Immature natural killer cell (primary cell): ENCODE measurements around the gene SNRPB. TPM values are rescaled to one million over a fixed set of nuclear protein-coding genes. Genes with fewer than 3 reads are reported as not detected.
"Not testable (repeated sequence)": the region's sequence is repeated elsewhere in the genome, so short reads cannot be mapped to it uniquely, and the experiment has no call there.

Experiments
- DNase-seq, 3 donors: peaks; one replicate each; pipeline ENCODE4 v3.0.0; 2022; ENCODE audit warnings: mixed read lengths in 1 of 3
- H3K27ac Mint-ChIP-seq, 6 donors: one replicate each; pipeline ENCODE4 v1.8.0; 2020; ENCODE audit warnings: mixed read lengths in 6 of 6, mild to moderate bottlenecking in 5 of 6, inconsistent platforms in 4 of 6, moderate library complexity in 3 of 6
- H3K27me3 Mint-ChIP-seq, 3 donors: one replicate each; pipeline ENCODE4 v1.8.0; 2020 to 2021; ENCODE audit warnings: low read depth in 3 of 3, mild to moderate bottlenecking in 3 of 3, mixed read lengths in 3 of 3, moderate library complexity in 3 of 3, inconsistent platforms in 1 of 3
- H3K36me3 Mint-ChIP-seq, 3 donors: one replicate each; pipeline ENCODE4 v1.8.0; 2020; ENCODE audit warnings: mixed read lengths in 3 of 3, inconsistent platforms in 2 of 3, mild to moderate bottlenecking in 2 of 3
- H3K4me1 Mint-ChIP-seq, 2 donors: one replicate each; pipeline ENCODE4 v1.8.0; 2020; ENCODE audit warnings: inconsistent platforms in 2 of 2, mild to moderate bottlenecking in 2 of 2, mixed read lengths in 2 of 2, moderate library complexity in 1 of 2
- H3K4me3 Mint-ChIP-seq, 5 donors: one replicate each; pipeline ENCODE4 v1.8.0; 2020; ENCODE audit warnings: mild to moderate bottlenecking in 5 of 5, mixed read lengths in 5 of 5, inconsistent platforms in 3 of 5, moderate library complexity in 3 of 5
- H3K9me3 Mint-ChIP-seq, 6 donors: one replicate each; pipeline ENCODE4 v1.8.0; 2020; ENCODE audit warnings: mild to moderate bottlenecking in 6 of 6, mixed read lengths in 6 of 6, inconsistent platforms in 4 of 6, moderate library complexity in 3 of 6
- polyA plus RNA-seq, 3 donors: library from polyadenylated mRNA; unstranded; fragments of 300-500 nt; fragmentation: Illumina TruSeq; gene quantifications; one replicate each; pipeline ENCODE4 v1.2.3, GENCODE V29; 2021

The SNRPB gene
- polyA plus RNA-seq: 100 to 1,000 TPM; 351 to 390 (median 365) TPM

- H3K36me3 Mint-ChIP-seq: peaks cover 10 to 24% (median 11%) of the 10 kb centered on the region in 3 donors
- peaks cover 39 to 69% of the 10 kb centered on the region in 2 donors for H3K4me1 Mint-ChIP-seq
- H3K9me3 Mint-ChIP-seq: no peaks in the 10 kb centered on the region
- peak within 1 kb of the TSS; percentile 93 to 100 (median 98) for H3K27ac Mint-ChIP-seq
- peak; percentile 95 to 97 (median 96) for DNase-seq
- H3K27me3 Mint-ChIP-seq: peaks cover 7 to 15% (median 8%) of the 10 kb centered on the region in 3 donors
- peak within 1 kb of the TSS; percentile 96 to 100 (median 99) for H3K4me3 Mint-ChIP-seq
These were observed at the start of gene SNRPB for GRCh38 chr20:2470423-2471193. Gene SNRPB (minus strand): TSS chr20:2470789. CDS start chr20:2470690, 99 bp downstream.

GRCh38 chr20:2519115-2519809 lies 48.7 kb upstream of the SNRPB start:
- Mint-ChIP-seq H3K27me3 (peaks cover 0 to 5% (median 2%) of the 10 kb centered on the region in 3 donors), H3K9me3 (no peaks in the 10 kb centered on the region), H3K36me3 (no peaks in the 10 kb centered on the region)

GRCh38 chr20:2518558-2518957 lies 48.0 kb upstream of the SNRPB start:
- no peak for DNase-seq
- H3K4me3 Mint-ChIP-seq: no peak overlapping the region
- no peak overlapping the region for H3K27ac Mint-ChIP-seq
- no peaks in the 10 kb centered on the region for H3K9me3 Mint-ChIP-seq
- H3K4me1 Mint-ChIP-seq: peaks cover 0 to 7% of the 10 kb centered on the region in 2 donors
- no peaks in the 10 kb centered on the region for H3K36me3 Mint-ChIP-seq
- peaks cover 0 to 5% (median 2%) of the 10 kb centered on the region in 3 donors for H3K27me3 Mint-ChIP-seq

More at GRCh38 chr20:2519115-2519809, 48.7 kb upstream of the SNRPB start:
- DNase-seq: no peak
- Mint-ChIP-seq H3K27ac (no peak overlapping the region), H3K4me1 (peaks cover 4 to 11% of the 10 kb centered on the region in 2 donors), H3K4me3 (no peak overlapping the region)

GRCh38 chr20:2518096-2518495 lies 47.5 kb upstream of the SNRPB start:
- no peak overlapping the region for H3K4me3 Mint-ChIP-seq
- H3K4me1 Mint-ChIP-seq: peaks cover 0 to 6% of the 10 kb centered on the region in 2 donors
- no peak for DNase-seq
- no peaks in the 10 kb centered on the region for H3K36me3 Mint-ChIP-seq
- H3K27ac Mint-ChIP-seq: no peak overlapping the region
- peaks cover 0 to 6% (median 4%) of the 10 kb centered on the region in 3 donors for H3K27me3 Mint-ChIP-seq
- H3K9me3 Mint-ChIP-seq: no peaks in the 10 kb centered on the region

- H3K27ac Mint-ChIP-seq: no peak overlapping the region
- H3K27me3 Mint-ChIP-seq: peaks cover 8 to 10% (median 8%) of the 10 kb centered on the region in 3 donors
- no peak overlapping the region for H3K4me3 Mint-ChIP-seq
- no peaks in the 10 kb centered on the region for H3K4me1 Mint-ChIP-seq
- no peak for DNase-seq
- no peaks in the 10 kb centered on the region for H3K9me3 Mint-ChIP-seq
- no peaks in the 10 kb centered on the region for H3K36me3 Mint-ChIP-seq
These were observed 45.8 kb upstream of the SNRPB start for GRCh38 chr20:2516399-2516798.

GRCh38 chr20:2515203-2515602 lies 44.6 kb upstream of the SNRPB start:
- Mint-ChIP-seq H3K27me3 (peaks cover 8 to 12% (median 8%) of the 10 kb centered on the region in 3 donors), H3K4me3 (no peak overlapping the region), H3K27ac (no peak overlapping the region), H3K9me3 (no peaks in the 10 kb centered on the region), H3K36me3 (peaks cover 0 to 5% (median 0%) of the 10 kb centered on the region in 3 donors), H3K4me1 (no peaks in the 10 kb centered on the region)
- no peak for DNase-seq

GRCh38 chr20:2509794-2510193 lies 39.2 kb upstream of the SNRPB start:
- Mint-ChIP-seq H3K4me1 (peaks cover 17 to 20% of the 10 kb centered on the region in 2 donors), H3K27ac (no peak overlapping the region)

GRCh38 chr20:2509468-2509781 lies 38.8 kb upstream of the SNRPB start:
- H3K36me3 Mint-ChIP-seq: peaks cover 0 to 9% (median 0%) of the 10 kb centered on the region in 3 donors
- DNase-seq: no peak
- peaks cover 6 to 8% (median 7%) of the 10 kb centered on the region in 3 donors for H3K27me3 Mint-ChIP-seq
- no peaks in the 10 kb centered on the region for H3K9me3 Mint-ChIP-seq
- peak overlapping the region; percentile 93 to 100 (median 98) for H3K4me3 Mint-ChIP-seq
- H3K27ac Mint-ChIP-seq: peak overlapping the region; percentile 78 to 99 (median 93)
- peaks cover 17 to 20% of the 10 kb centered on the region in 2 donors for H3K4me1 Mint-ChIP-seq

More at GRCh38 chr20:2509794-2510193, 39.2 kb upstream of the SNRPB start:
- peaks cover 7 to 8% (median 8%) of the 10 kb centered on the region in 3 donors for H3K27me3 Mint-ChIP-seq
- peak overlapping the region in 3 of 5 donors; percentile 38 to 45 (median 39) for H3K4me3 Mint-ChIP-seq
- H3K9me3 Mint-ChIP-seq: no peaks in the 10 kb centered on the region
- H3K36me3 Mint-ChIP-seq: peaks cover 0 to 9% (median 0%) of the 10 kb centered on the region in 3 donors
- DNase-seq: no peak

GRCh38 chr20:2508631-2509467 lies 38.3 kb upstream of the SNRPB start, which contains the start of gene ZNF343:
Gene ZNF343 (minus strand): TSS chr20:2508915. CDS start chr20:2493895, 15,020 bp downstream.
- peaks cover 17 to 20% of the 10 kb centered on the region in 2 donors for H3K4me1 Mint-ChIP-seq
- peaks cover 0 to 9% (median 0%) of the 10 kb centered on the region in 3 donors for H3K36me3 Mint-ChIP-seq
- peak within 1 kb of the TSS; percentile 93 to 100 (median 98) for H3K4me3 Mint-ChIP-seq
- peak within 1 kb of the TSS; percentile 78 to 99 (median 93) for H3K27ac Mint-ChIP-seq
- DNase-seq: peak; percentile 78 to 81 (median 79)
- H3K9me3 Mint-ChIP-seq: no peaks in the 10 kb centered on the region
- H3K27me3 Mint-ChIP-seq: peaks cover 6 to 8% (median 7%) of the 10 kb centered on the region in 3 donors

- DNase-seq: no peak
- peaks cover 0 to 9% (median 0%) of the 10 kb centered on the region in 3 donors for H3K36me3 Mint-ChIP-seq
- peak overlapping the region; percentile 93 to 100 (median 98) for H3K4me3 Mint-ChIP-seq
- peak overlapping the region; percentile 48 to 99 (median 66) for H3K27ac Mint-ChIP-seq
- H3K4me1 Mint-ChIP-seq: peaks cover 17 to 20% of the 10 kb centered on the region in 2 donors
- H3K9me3 Mint-ChIP-seq: no peaks in the 10 kb centered on the region
- H3K27me3 Mint-ChIP-seq: peaks cover 4 to 8% (median 5%) of the 10 kb centered on the region in 3 donors
These were observed 37.5 kb upstream of the SNRPB start for GRCh38 chr20:2507875-2508630.

- DNase-seq: no peak
- Mint-ChIP-seq H3K4me3 (peak overlapping the region; percentile 93 to 100 (median 98)), H3K36me3 (peaks cover 0 to 9% (median 0%) of the 10 kb centered on the region in 3 donors), H3K27ac (no peak overlapping the region), H3K4me1 (peaks cover 17 to 20% of the 10 kb centered on the region in 2 donors), H3K9me3 (no peaks in the 10 kb centered on the region), H3K27me3 (peaks cover 2 to 4% (median 4%) of the 10 kb centered on the region in 3 donors)
These were observed 36.9 kb upstream of the SNRPB start for GRCh38 chr20:2507464-2507863.

- H3K36me3 Mint-ChIP-seq, DNase-seq, H3K9me3 Mint-ChIP-seq, H3K27ac Mint-ChIP-seq, H3K27me3 Mint-ChIP-seq: not testable (repeated sequence)
- Mint-ChIP-seq H3K4me1 (peaks cover 17 to 20% of the 10 kb centered on the region in 2 donors), H3K4me3 (peak overlapping the region in 1 of 5 donors; percentile 57)
These were observed 35.8 kb upstream of the SNRPB start for GRCh38 chr20:2506426-2506825.
